Measurements from ENCODE around the gene IFNAR1.

The IFNAR1 gene

DNA sequence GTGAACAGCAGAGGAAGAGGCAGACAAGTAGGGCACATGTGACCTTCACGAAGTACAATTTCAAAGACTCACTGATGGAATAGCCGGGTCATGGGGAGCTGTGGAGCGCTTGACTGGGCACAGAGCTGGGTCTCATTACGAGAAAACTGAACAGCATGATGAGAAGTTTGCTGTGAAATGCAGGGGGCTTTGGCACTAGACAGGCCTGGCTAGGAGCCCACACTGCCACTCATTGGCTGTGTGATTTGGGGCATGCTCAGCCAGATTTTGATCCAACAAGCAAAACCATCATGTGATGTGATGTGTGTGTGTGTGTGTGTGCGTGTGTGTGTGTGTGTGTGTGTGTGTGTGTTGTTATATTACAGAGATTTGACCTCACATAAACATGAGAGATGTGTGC, 73.6 kb downstream of the IFNAR1 start:
- no peak for TF ChIP-seq GATA1 (IDR thresholded peaks at IDR 0.05; ENCODE audit: low read depth, low read length)
- TF ChIP-seq POLR2A (IDR thresholded peaks at IDR 0.05; ENCODE audit: low read length) = no peak
- DNase-seq = no peak

- DNase-seq = no peak
- TF ChIP-seq GATA1 (IDR thresholded peaks at IDR 0.05; ENCODE audit: low read depth, low read length) (no peak), POLR2A (IDR thresholded peaks at IDR 0.05; ENCODE audit: low read length) (no peak)
These were observed 76.8 kb downstream of the IFNAR1 start for GRCh38 chr21:33401630-33401992.

- peak; percentile 27 to 42 for DNase-seq
- TF ChIP-seq GATA1 (IDR thresholded peaks at IDR 0.05; ENCODE audit: low read depth, low read length) = no peak
- TF ChIP-seq POLR2A (IDR thresholded peaks at IDR 0.05; ENCODE audit: low read length) = no peak
These were observed 77.5 kb downstream of the IFNAR1 start for GRCh38 chr21:33402001-33402979.

GRCh38 chr21:33403128-33403785, 78.5 kb downstream of the IFNAR1 start, which contains the start of gene IFNGR2:
Gene IFNGR2, plus strand, starts transcription at chr21:33403413. Its CDS starts 131 bp downstream, at chr21:33403544.
- DNase-seq = peak; percentile 63 to 70
- TF ChIP-seq GATA1 (IDR thresholded peaks at IDR 0.05; ENCODE audit: low read depth, low read length) (no peak), POLR2A (IDR thresholded peaks at IDR 0.05; ENCODE audit: low read length) (no peak)

- peak; percentile 52 to 57 for DNase-seq
- TF ChIP-seq GATA1 (IDR thresholded peaks at IDR 0.05; ENCODE audit: low read depth, low read length) = no peak
- TF ChIP-seq POLR2A (IDR thresholded peaks at IDR 0.05; ENCODE audit: low read length) = peak; percentile 56
These were observed 79.2 kb downstream of the IFNAR1 start for GRCh38 chr21:33403786-33404585.

GRCh38 chr21:33406493-33406892, 81.7 kb downstream of the IFNAR1 start:
- TF ChIP-seq GATA1 (IDR thresholded peaks at IDR 0.05; ENCODE audit: low read depth, low read length) (no peak), POLR2A (IDR thresholded peaks at IDR 0.05; ENCODE audit: low read length) (no peak)
- DNase-seq = peak in 1 of 2 experiments; percentile 14

Data from erythroblast (primary cell).